Keratinocyte (primary cell): ENCODE data around the gene TBC1D2.

Experiments used
- CTCF ChIP-seq, 3 experiments: IDR thresholded peaks in 1 of 3; conservative IDR thresholded peaks in 1 of 3; optimal IDR thresholded peaks in 1 of 3; 2 replicates in 2 of 3; 3 replicates in 1 of 3; pipeline versions ENCODE3 to v1.5.1; 2011; ENCODE audit warnings: low read length in 3 of 3, mild to moderate bottlenecking in 3 of 3, moderate library complexity in 2 of 3, control low read depth in 1 of 3, inconsistent platforms in 1 of 3; ENCODE audit not compliant: insufficient read depth in 2 of 3; ENCODE audit errors: extremely low read depth in 1 of 3
- EZH2 ChIP-seq: IDR thresholded peaks from one replicate; pipeline ENCODE4 v1.6.1; 2012; ENCODE audit warnings: inconsistent platforms, mild to moderate bottlenecking, low read length, moderate library complexity

- TF ChIP-seq CTCF (optimal IDR thresholded peaks at IDR 0.05 in 1 of 3, IDR thresholded peaks at IDR 0.05 in 1 of 3, conservative IDR thresholded peaks at IDR 0.05 in 1 of 3; ENCODE audit: extremely low read depth in 1 of 3, insufficient read depth in 2 of 3, low read length in 3 of 3) = no peak
- no peak for TF ChIP-seq EZH2
Observed at GRCh38 chr9:98168941-98169488, 86.4 kb downstream of the TBC1D2 start.
